ENCODE measurements around the gene GATD1.

GATD1 gene

GRCh38 chr11:726278-727220 is 50.7 kb downstream of the GATD1 start:
- no peak for DNase-seq

GRCh38 chr11:725624-726202 is 51.6 kb downstream of the GATD1 start:
- DNase-seq, result no peak

GRCh38 chr11:724778-725386 is 52.4 kb downstream of the GATD1 start:
- no peak for DNase-seq

GRCh38 chr11:724049-724777 is 53.1 kb downstream of the GATD1 start:
- no peak for DNase-seq

- peak in 1 of 14 donors; percentile 20 for DNase-seq
These were observed 54.0 kb downstream of the GATD1 start for GRCh38 chr11:723120-723883.

GRCh38 chr11:722346-722811 is 54.9 kb downstream of the GATD1 start:
- DNase-seq, result no peak

- DNase-seq, result no peak
These were observed 55.4 kb downstream of the GATD1 start for GRCh38 chr11:721741-722345.

- no peak for DNase-seq
These were observed 56.0 kb downstream of the GATD1 start for GRCh38 chr11:721247-721740.

- DNase-seq, result peak in 2 of 14 donors; percentile 30 to 41
These were observed 56.5 kb downstream of the GATD1 start for GRCh38 chr11:720642-721246.

GRCh38 chr11:720017-720641 is 57.2 kb downstream of the GATD1 start:
- DNase-seq, result no peak

- no peak for DNase-seq
These were observed 57.9 kb downstream of the GATD1 start for GRCh38 chr11:719214-720016.
